Effector CD4-positive, alpha-beta T cell (primary cell): ENCODE measurements around the gene BABAM1.

ENCODE experiments used
- DNase-seq: peaks from one replicate; pipeline ENCODE4 v3.0.0-alpha.2; 2020

Gene BABAM1

GRCh38 chr19:17304386-17305215 is 37.4 kb downstream of the BABAM1 start:
- no peak for DNase-seq

GRCh38 chr19:17305216-17305516 is 37.9 kb downstream of the BABAM1 start:
- DNase-seq, result no peak

GRCh38 chr19:17305517-17306284 is 38.5 kb downstream of the BABAM1 start, which contains the start of gene MRPL34:
TSS of gene MRPL34 (plus strand) at chr19:17305872. CDS start at chr19:17305893, 21 bp downstream.
- DNase-seq, result peak; percentile 91

GRCh38 chr19:17306285-17306714 is 39.1 kb downstream of the BABAM1 start:
- DNase-seq, result no peak

GRCh38 chr19:17307876-17308377 is 40.7 kb downstream of the BABAM1 start:
- DNase-seq, result no peak

- peak; percentile 99 for DNase-seq
Observed at GRCh38 chr19:17309198-17309964, 42.1 kb downstream of the BABAM1 start, which contains the start of gene DDA1. TSS of gene DDA1 (plus strand) at chr19:17309563. CDS start at chr19:17309655, 92 bp downstream.

- no peak for DNase-seq
Observed at GRCh38 chr19:17309965-17310461, 42.8 kb downstream of the BABAM1 start.

GRCh38 chr19:17311455-17312188 is 44.4 kb downstream of the BABAM1 start:
- no peak for DNase-seq

GRCh38 chr19:17312189-17313113 is 45.2 kb downstream of the BABAM1 start:
- no peak for DNase-seq

GRCh38 chr19:17314007-17314593 is 46.9 kb downstream of the BABAM1 start:
- DNase-seq, result no peak

- no peak for DNase-seq
Observed at GRCh38 chr19:17318966-17319365, 51.7 kb downstream of the BABAM1 start.

- no peak for DNase-seq
Observed at GRCh38 chr19:17319473-17320238, 52.4 kb downstream of the BABAM1 start.

GRCh38 chr19:17320435-17320834 is 53.2 kb downstream of the BABAM1 start:
- no peak for DNase-seq

- no peak for DNase-seq
Observed at GRCh38 chr19:17321655-17322489, 54.6 kb downstream of the BABAM1 start.

GRCh38 chr19:17322854-17323253 is 55.6 kb downstream of the BABAM1 start:
- no peak for DNase-seq

GRCh38 chr19:17323300-17323963 is 56.2 kb downstream of the BABAM1 start:
- no peak for DNase-seq

GRCh38 chr19:17323964-17324332 is 56.7 kb downstream of the BABAM1 start:
- DNase-seq, result no peak
